GM21447 (cell line): Measurements from ENCODE around the gene FAM89B.
A peak's percentile ranks its signal among the peaks of the same experiment; 100 is the strongest.

Experiments
- ATAC-seq: cut with Tn5 transposase; IDR thresholded peaks from one replicate; pipeline ENCODE4 v1.9.1; 2021; ENCODE audit not compliant: unreplicated experiment

The FAM89B gene

GRCh38 chr11:65573391-65574079 lies 1.2 kb downstream of the FAM89B start:
- no peak for ATAC-seq

- peak; percentile 24 for ATAC-seq
Measured at GRCh38 chr11:65574109-65574810, 1.9 kb downstream of the FAM89B start.

GRCh38 chr11:65574811-65575567 lies 2.7 kb downstream of the FAM89B start:
- ATAC-seq: no peak

- no peak for ATAC-seq
Measured at GRCh38 chr11:65575568-65576231, 3.4 kb downstream of the FAM89B start, which contains the start of gene EHBP1L1. Gene EHBP1L1, plus strand, starts transcription at chr11:65576053. Its CDS starts 250 bp downstream, at chr11:65576303.

- no peak for ATAC-seq
Measured at GRCh38 chr11:65576232-65576866, 4.0 kb downstream of the FAM89B start.

- ATAC-seq: no peak
Measured at GRCh38 chr11:65576867-65577755, 4.8 kb downstream of the FAM89B start.

GRCh38 chr11:65577756-65578109 lies 5.4 kb downstream of the FAM89B start:
- ATAC-seq: no peak

GRCh38 chr11:65578134-65578533 lies 5.8 kb downstream of the FAM89B start:
- no peak for ATAC-seq

GRCh38 chr11:65578667-65579066 lies 6.3 kb downstream of the FAM89B start:
- no peak for ATAC-seq

- no peak for ATAC-seq
Measured at GRCh38 chr11:65579291-65579690, 7.0 kb downstream of the FAM89B start.

GRCh38 chr11:65580031-65580692 lies 7.8 kb downstream of the FAM89B start:
- no peak for ATAC-seq

- no peak for ATAC-seq
Measured at GRCh38 chr11:65580756-65581155, 8.4 kb downstream of the FAM89B start.

- no peak for ATAC-seq
Measured at GRCh38 chr11:65581928-65582327, 9.6 kb downstream of the FAM89B start.

GRCh38 chr11:65583589-65583988 lies 11.3 kb downstream of the FAM89B start:
- ATAC-seq: no peak

GRCh38 chr11:65584106-65584505 lies 11.8 kb downstream of the FAM89B start:
- ATAC-seq: no peak

GRCh38 chr11:65584723-65585171 lies 12.4 kb downstream of the FAM89B start:
- ATAC-seq: no peak

- ATAC-seq: no peak
Measured at GRCh38 chr11:65585396-65586246, 13.3 kb downstream of the FAM89B start.

GRCh38 chr11:65586247-65586630 lies 13.9 kb downstream of the FAM89B start:
- no peak for ATAC-seq
